ENCODE measurements around the gene AGFG1.
"Not testable (repeated sequence)": the region's sequence is repeated elsewhere in the genome, so short reads cannot be mapped to it uniquely, and the experiment has no call there.

Gene AGFG1

GRCh38 chr2:227513113-227513512 is 41.2 kb downstream of the AGFG1 start:
- Histone ChIP-seq H3K27me3 (ENCODE audit: control insufficient read depth, insufficient read depth, low read length) (no peaks in the 10 kb centered on the region), H3K4me1 (ENCODE audit: control insufficient read depth, insufficient read depth, low read length) (peaks cover 49% of the 10 kb centered on the region), H3K4me3 (ENCODE audit: low read depth, low read length) (no peak overlapping the region), H3K36me3 (ENCODE audit: control insufficient read depth, insufficient read depth, low read length) (no peaks in the 10 kb centered on the region), H3K9ac (ENCODE audit: low read depth, low read length) (no peak overlapping the region), H3K9me3 (ENCODE audit: control insufficient read depth, insufficient read depth, low read length) (no peaks in the 10 kb centered on the region), H3K27ac (ENCODE audit: low read depth, low read length) (no peak overlapping the region)

- no peak overlapping the region for H3K27ac ChIP-seq (ENCODE audit: low read depth, low read length)
- H3K36me3 ChIP-seq (ENCODE audit: control insufficient read depth, insufficient read depth, low read length): peaks cover 10% of the 10 kb centered on the region
- H3K27me3 ChIP-seq (ENCODE audit: control insufficient read depth, insufficient read depth, low read length): no peaks in the 10 kb centered on the region
- peaks cover 36% of the 10 kb centered on the region for H3K4me1 ChIP-seq (ENCODE audit: control insufficient read depth, insufficient read depth, low read length)
- no peak overlapping the region for H3K4me3 ChIP-seq (ENCODE audit: low read depth, low read length)
- H3K9ac ChIP-seq (ENCODE audit: low read depth, low read length): no peak overlapping the region
- no peaks in the 10 kb centered on the region for H3K9me3 ChIP-seq (ENCODE audit: control insufficient read depth, insufficient read depth, low read length)
Measured at GRCh38 chr2:227515742-227516141, 43.8 kb downstream of the AGFG1 start.

GRCh38 chr2:227517724-227518123 is 45.8 kb downstream of the AGFG1 start:
- Histone ChIP-seq H3K9ac (ENCODE audit: low read depth, low read length) (no peak overlapping the region), H3K27ac (ENCODE audit: low read depth, low read length) (no peak overlapping the region), H3K9me3 (ENCODE audit: control insufficient read depth, insufficient read depth, low read length) (no peaks in the 10 kb centered on the region), H3K4me1 (ENCODE audit: control insufficient read depth, insufficient read depth, low read length) (peaks cover 26% of the 10 kb centered on the region), H3K36me3 (ENCODE audit: control insufficient read depth, insufficient read depth, low read length) (peaks cover 26% of the 10 kb centered on the region), H3K4me3 (ENCODE audit: low read depth, low read length) (no peak overlapping the region), H3K27me3 (ENCODE audit: control insufficient read depth, insufficient read depth, low read length) (no peaks in the 10 kb centered on the region)

GRCh38 chr2:227518278-227518865 is 46.4 kb downstream of the AGFG1 start:
- not testable (repeated sequence) for H3K9me3 ChIP-seq (ENCODE audit: control insufficient read depth, insufficient read depth, low read length); H3K27ac ChIP-seq (ENCODE audit: low read depth, low read length); H3K9ac ChIP-seq (ENCODE audit: low read depth, low read length); H3K4me3 ChIP-seq (ENCODE audit: low read depth, low read length); H3K27me3 ChIP-seq (ENCODE audit: control insufficient read depth, insufficient read depth, low read length)
- peaks cover 21% of the 10 kb centered on the region for H3K4me1 ChIP-seq (ENCODE audit: control insufficient read depth, insufficient read depth, low read length)
- peaks cover 31% of the 10 kb centered on the region for H3K36me3 ChIP-seq (ENCODE audit: control insufficient read depth, insufficient read depth, low read length)

- not testable (repeated sequence) for H3K4me3 ChIP-seq (ENCODE audit: low read depth, low read length); H3K9me3 ChIP-seq (ENCODE audit: control insufficient read depth, insufficient read depth, low read length); H3K27ac ChIP-seq (ENCODE audit: low read depth, low read length); H3K27me3 ChIP-seq (ENCODE audit: control insufficient read depth, insufficient read depth, low read length); H3K4me1 ChIP-seq (ENCODE audit: control insufficient read depth, insufficient read depth, low read length); H3K9ac ChIP-seq (ENCODE audit: low read depth, low read length)
- peaks cover 59% of the 10 kb centered on the region for H3K36me3 ChIP-seq (ENCODE audit: control insufficient read depth, insufficient read depth, low read length)
Measured at GRCh38 chr2:227521178-227521577, 49.2 kb downstream of the AGFG1 start.

GRCh38 chr2:227524665-227525064 is 52.7 kb downstream of the AGFG1 start:
- no peaks in the 10 kb centered on the region for H3K27me3 ChIP-seq (ENCODE audit: control insufficient read depth, insufficient read depth, low read length)
- peaks cover 88% of the 10 kb centered on the region for H3K36me3 ChIP-seq (ENCODE audit: control insufficient read depth, insufficient read depth, low read length)
- no peak overlapping the region for H3K9ac ChIP-seq (ENCODE audit: low read depth, low read length)

GRCh38 chr2:227527351-227527750 is 55.4 kb downstream of the AGFG1 start:
- Histone ChIP-seq H3K36me3 (ENCODE audit: control insufficient read depth, insufficient read depth, low read length) (peaks cover 92% of the 10 kb centered on the region), H3K27ac (ENCODE audit: low read depth, low read length) (no peak overlapping the region), H3K4me3 (ENCODE audit: low read depth, low read length) (no peak overlapping the region), H3K27me3 (ENCODE audit: control insufficient read depth, insufficient read depth, low read length) (no peaks in the 10 kb centered on the region), H3K4me1 (ENCODE audit: control insufficient read depth, insufficient read depth, low read length) (no peaks in the 10 kb centered on the region), H3K9ac (ENCODE audit: low read depth, low read length) (no peak overlapping the region), H3K9me3 (ENCODE audit: control insufficient read depth, insufficient read depth, low read length) (no peaks in the 10 kb centered on the region)

More at GRCh38 chr2:227524665-227525064, 52.7 kb downstream of the AGFG1 start:
- Histone ChIP-seq H3K27ac (ENCODE audit: low read depth, low read length) (no peak overlapping the region), H3K4me3 (ENCODE audit: low read depth, low read length) (no peak overlapping the region), H3K9me3 (ENCODE audit: control insufficient read depth, insufficient read depth, low read length) (no peaks in the 10 kb centered on the region), H3K4me1 (ENCODE audit: control insufficient read depth, insufficient read depth, low read length) (no peaks in the 10 kb centered on the region)

GRCh38 chr2:227528803-227529202 is 56.8 kb downstream of the AGFG1 start:
- Histone ChIP-seq H3K9me3 (ENCODE audit: control insufficient read depth, insufficient read depth, low read length) (no peaks in the 10 kb centered on the region), H3K27ac (ENCODE audit: low read depth, low read length) (no peak overlapping the region), H3K9ac (ENCODE audit: low read depth, low read length) (no peak overlapping the region), H3K4me3 (ENCODE audit: low read depth, low read length) (no peak overlapping the region), H3K27me3 (ENCODE audit: control insufficient read depth, insufficient read depth, low read length) (no peaks in the 10 kb centered on the region), H3K36me3 (ENCODE audit: control insufficient read depth, insufficient read depth, low read length) (peaks cover 93% of the 10 kb centered on the region), H3K4me1 (ENCODE audit: control insufficient read depth, insufficient read depth, low read length) (no peaks in the 10 kb centered on the region)

- H3K9ac ChIP-seq (ENCODE audit: low read depth, low read length): no peak overlapping the region
- no peak overlapping the region for H3K27ac ChIP-seq (ENCODE audit: low read depth, low read length)
- H3K36me3 ChIP-seq (ENCODE audit: control insufficient read depth, insufficient read depth, low read length): peaks cover 93% of the 10 kb centered on the region
- no peaks in the 10 kb centered on the region for H3K4me1 ChIP-seq (ENCODE audit: control insufficient read depth, insufficient read depth, low read length)
- H3K4me3 ChIP-seq (ENCODE audit: low read depth, low read length): no peak overlapping the region
- H3K27me3 ChIP-seq (ENCODE audit: control insufficient read depth, insufficient read depth, low read length): no peaks in the 10 kb centered on the region
- no peaks in the 10 kb centered on the region for H3K9me3 ChIP-seq (ENCODE audit: control insufficient read depth, insufficient read depth, low read length)
Measured at GRCh38 chr2:227529871-227530270, 57.9 kb downstream of the AGFG1 start.

- H3K4me3 ChIP-seq (ENCODE audit: low read depth, low read length): no peak overlapping the region
- H3K9ac ChIP-seq (ENCODE audit: low read depth, low read length): no peak overlapping the region
- H3K27ac ChIP-seq (ENCODE audit: low read depth, low read length): no peak overlapping the region
- no peaks in the 10 kb centered on the region for H3K4me1 ChIP-seq (ENCODE audit: control insufficient read depth, insufficient read depth, low read length)
- H3K27me3 ChIP-seq (ENCODE audit: control insufficient read depth, insufficient read depth, low read length): no peaks in the 10 kb centered on the region
- H3K36me3 ChIP-seq (ENCODE audit: control insufficient read depth, insufficient read depth, low read length): peaks cover 97% of the 10 kb centered on the region
- H3K9me3 ChIP-seq (ENCODE audit: control insufficient read depth, insufficient read depth, low read length): peaks cover 5% of the 10 kb centered on the region; the same call in 1 of the 2 replicates
Measured at GRCh38 chr2:227534714-227535113, 62.8 kb downstream of the AGFG1 start.

- Histone ChIP-seq H3K36me3 (ENCODE audit: control insufficient read depth, insufficient read depth, low read length) (peaks cover 85% of the 10 kb centered on the region), H3K27ac (ENCODE audit: low read depth, low read length) (no peak overlapping the region), H3K4me1 (ENCODE audit: control insufficient read depth, insufficient read depth, low read length) (no peaks in the 10 kb centered on the region), H3K9ac (ENCODE audit: low read depth, low read length) (no peak overlapping the region), H3K27me3 (ENCODE audit: control insufficient read depth, insufficient read depth, low read length) (no peaks in the 10 kb centered on the region), H3K4me3 (ENCODE audit: low read depth, low read length) (no peak overlapping the region), H3K9me3 (ENCODE audit: control insufficient read depth, insufficient read depth, low read length) (peaks cover 5% of the 10 kb centered on the region; the same call in 1 of the 2 replicates)
Measured at GRCh38 chr2:227536445-227536844, 64.5 kb downstream of the AGFG1 start.
